T-helper 2 cell (primary cell): Measurements from ENCODE around the gene LEMD2.
A peak's percentile ranks its signal among the peaks of the same experiment; 100 is the strongest.
"Not testable (repeated sequence)": the region's sequence is repeated elsewhere in the genome, so short reads cannot be mapped to it uniquely, and the experiment has no call there.

Experiments used
- DNase-seq, 5 experiments: peaks; one replicate each; pipeline versions ENCODE4 v3.0.0 to v3.0.0-alpha.2; 2012 to 2022
- total RNA-seq, 2 donors: gene quantifications; one replicate each; lab custom pipeline; 2026; lab: John Stamatoyannopoulos, UW

Gene LEMD2
- total RNA-seq, result 71.9 to 75.1 reads per million in 2 donors

DNA sequence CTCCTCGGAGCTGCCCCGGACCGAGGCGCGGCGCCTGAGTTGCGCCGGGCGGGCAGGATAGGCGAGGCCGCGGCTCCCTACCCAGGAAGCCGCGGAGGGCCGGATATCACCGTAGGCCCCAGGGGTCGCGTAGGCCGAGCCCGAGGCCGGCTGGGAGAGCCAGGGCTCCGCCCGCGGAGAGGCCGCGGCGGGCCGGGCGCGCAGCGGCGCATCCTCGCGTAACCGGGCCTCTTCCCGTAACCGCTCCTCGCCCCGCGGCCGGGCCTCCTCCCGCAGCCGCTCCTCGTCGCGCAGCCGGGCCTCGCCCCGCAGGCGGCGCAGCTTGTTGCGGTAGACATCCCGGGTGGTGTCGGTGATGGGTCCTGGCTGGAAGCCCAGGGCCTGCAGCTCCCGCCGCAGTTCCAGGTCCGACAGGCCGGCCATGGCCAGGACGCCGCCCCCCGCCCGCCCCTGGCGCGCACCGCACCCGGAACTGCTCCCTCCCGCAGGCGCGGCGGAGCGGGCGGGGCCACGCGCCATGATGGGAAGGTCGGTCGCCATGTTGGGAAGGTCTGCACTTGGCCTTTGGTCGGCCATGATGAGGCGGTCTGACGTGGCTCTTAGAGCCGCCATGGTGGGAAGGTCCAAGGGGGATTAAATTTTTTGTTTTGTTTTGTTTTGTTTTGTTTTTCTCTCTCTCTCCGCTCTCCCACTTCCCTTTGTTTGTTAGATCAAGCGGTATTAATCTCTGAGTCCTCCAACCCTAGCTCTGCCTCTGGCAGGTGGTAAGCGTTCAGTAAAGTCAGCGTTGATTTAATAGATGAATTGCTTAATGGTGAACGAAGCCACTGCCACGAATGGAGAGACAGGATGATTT, at the start of gene LEMD2:
Gene LEMD2 (minus strand): TSS at position 437 of the 856 bp plus-strand sequence. CDS start 14 bp downstream, at position 423.
- peak; percentile 79 to 94 (median 86) for DNase-seq

- DNase-seq, result no peak
Observed at GRCh38 chr6:33837971-33838665, 49.2 kb upstream of the LEMD2 start.

- no peak for DNase-seq
Observed at GRCh38 chr6:33836806-33837469, 48.0 kb upstream of the LEMD2 start.

DNA sequence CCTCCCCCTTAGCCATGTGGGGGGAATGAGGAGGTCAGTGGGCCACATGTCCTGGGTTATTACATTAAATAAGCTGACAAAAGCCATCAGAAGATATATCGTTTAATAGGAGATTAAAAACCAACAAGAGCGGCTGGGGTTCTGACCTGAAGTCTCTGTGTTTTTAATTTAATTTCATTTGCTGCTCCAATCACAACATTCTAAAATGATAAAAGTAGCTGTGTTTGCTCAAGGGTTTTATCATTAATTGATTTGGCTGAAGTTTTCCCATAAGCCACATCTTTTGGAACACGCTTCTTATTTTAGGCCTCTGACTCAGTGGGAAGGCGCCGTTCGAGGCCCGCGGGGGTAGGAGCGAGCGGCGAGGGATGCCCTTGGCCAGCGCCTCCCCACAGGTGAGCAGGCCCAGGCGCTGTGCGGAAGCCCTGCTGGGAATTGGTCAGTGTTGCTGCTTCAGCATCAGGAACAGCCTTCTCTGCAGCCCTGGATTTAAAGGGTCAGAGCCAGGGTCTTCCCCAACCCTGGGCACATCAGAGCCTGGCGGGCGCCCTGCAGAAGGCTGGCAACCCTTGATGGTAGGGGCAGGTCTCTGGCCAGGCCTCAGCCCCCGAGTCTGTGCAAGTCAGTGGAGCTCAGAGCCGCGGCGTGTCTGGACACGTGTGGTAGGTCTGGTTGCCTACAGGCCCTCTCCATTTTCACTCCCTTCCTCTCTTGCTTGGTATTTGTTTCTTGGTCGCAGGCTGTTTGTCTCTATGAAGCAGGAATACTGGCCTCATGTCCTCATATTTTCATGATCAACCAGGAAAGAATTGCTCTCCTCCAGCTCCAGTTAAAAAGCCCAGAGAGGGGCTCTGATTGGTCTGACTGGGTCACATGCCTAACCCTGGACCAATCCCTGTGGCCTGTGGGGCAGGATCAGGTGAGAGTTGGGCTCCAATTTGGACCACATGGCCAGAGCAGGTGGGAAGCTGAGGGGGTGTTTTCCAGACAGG, 45.8 kb upstream of the LEMD2 start:
- no peak for DNase-seq

DNA sequence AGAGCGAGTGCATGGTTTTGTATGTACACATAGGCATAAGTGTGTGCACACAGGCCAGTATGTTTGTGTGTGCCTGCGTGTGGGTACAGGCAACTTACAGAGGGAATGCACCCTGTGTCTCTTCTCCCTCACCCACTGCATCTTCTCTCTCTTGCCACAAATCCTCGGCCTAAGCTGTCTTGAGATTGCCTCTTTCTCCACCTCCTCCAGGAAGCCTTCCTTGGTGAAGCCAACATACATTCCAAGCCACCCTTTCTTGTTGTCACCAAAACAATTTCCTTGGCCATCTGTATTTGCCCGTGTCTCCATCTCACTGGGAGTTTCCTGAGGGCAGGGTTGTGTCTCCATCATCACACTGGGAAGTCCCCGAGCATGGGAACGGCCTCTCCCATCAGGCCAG, 44.7 kb upstream of the LEMD2 start:
- DNase-seq, result no peak

DNA sequence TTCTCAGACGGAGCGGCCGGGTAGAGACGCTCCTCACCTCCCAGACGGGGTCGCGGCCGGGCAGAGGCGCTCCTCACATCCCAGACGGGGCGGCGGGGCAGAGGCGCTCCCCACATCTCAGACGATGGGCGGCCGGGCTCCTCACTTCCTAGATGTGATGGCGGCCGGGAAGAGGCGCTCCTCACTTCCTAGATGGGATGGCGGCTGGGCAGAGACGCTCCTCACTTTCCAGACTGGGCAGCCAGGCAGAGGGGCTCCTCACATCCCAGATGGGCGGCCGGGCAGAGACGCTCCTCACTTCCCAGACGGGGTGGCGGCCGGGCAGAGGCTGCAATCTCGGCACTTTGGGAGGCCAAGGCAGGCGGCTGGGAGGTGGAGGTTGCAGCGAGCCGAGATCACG, 43.9 kb upstream of the LEMD2 start:
- DNase-seq, result not testable (repeated sequence)

DNA sequence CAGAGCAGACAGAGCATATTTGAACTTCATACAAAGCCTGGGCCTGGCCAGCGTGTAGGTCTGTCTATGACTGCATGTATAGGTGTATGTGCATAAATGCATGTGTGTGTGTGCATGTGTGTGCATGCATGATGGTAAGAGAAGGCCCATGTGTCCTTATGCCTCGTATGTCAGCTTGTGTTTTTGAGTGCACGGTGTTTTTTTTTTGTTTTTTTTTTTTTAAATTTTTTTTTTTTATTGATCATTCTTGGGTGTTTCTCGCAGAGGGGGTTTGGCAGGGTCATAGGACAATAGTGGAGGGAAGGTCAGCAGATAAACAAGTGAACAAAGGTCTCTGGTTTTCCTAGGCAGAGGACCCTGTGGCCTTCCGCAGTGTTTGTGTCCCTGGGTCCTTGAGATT, 42.8 kb upstream of the LEMD2 start:
- DNase-seq, result not testable (repeated sequence)

DNA sequence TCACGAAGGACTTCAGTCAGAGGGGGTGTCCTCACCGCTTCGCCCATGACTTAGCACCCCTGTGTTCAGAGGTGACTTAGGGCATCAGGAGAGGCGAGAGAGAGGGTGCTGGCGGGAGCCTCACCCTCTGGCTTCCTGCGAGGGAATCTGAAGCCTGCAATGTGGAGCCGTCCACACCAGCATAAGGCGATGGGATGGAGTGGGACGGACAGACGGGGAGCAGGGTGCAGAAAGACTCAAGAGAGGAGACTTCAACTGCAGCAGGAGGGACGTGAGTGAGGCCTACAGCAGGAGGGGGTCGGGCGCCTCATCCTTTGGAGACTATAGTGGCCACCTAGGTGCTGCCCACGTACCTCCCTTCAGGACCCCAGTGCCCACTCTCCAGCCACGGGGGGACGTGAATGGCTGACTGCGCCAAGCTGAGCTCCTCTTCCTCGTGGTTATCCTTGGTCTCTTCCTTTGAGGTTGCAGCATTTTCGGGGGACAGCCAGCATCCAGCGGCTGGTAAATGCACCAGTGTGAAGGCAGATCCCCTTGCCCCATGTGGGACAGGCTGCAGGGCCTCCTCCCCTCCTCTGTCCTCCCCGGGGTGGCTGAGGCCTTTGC, 41.8 kb upstream of the LEMD2 start:
- no peak for DNase-seq

DNA sequence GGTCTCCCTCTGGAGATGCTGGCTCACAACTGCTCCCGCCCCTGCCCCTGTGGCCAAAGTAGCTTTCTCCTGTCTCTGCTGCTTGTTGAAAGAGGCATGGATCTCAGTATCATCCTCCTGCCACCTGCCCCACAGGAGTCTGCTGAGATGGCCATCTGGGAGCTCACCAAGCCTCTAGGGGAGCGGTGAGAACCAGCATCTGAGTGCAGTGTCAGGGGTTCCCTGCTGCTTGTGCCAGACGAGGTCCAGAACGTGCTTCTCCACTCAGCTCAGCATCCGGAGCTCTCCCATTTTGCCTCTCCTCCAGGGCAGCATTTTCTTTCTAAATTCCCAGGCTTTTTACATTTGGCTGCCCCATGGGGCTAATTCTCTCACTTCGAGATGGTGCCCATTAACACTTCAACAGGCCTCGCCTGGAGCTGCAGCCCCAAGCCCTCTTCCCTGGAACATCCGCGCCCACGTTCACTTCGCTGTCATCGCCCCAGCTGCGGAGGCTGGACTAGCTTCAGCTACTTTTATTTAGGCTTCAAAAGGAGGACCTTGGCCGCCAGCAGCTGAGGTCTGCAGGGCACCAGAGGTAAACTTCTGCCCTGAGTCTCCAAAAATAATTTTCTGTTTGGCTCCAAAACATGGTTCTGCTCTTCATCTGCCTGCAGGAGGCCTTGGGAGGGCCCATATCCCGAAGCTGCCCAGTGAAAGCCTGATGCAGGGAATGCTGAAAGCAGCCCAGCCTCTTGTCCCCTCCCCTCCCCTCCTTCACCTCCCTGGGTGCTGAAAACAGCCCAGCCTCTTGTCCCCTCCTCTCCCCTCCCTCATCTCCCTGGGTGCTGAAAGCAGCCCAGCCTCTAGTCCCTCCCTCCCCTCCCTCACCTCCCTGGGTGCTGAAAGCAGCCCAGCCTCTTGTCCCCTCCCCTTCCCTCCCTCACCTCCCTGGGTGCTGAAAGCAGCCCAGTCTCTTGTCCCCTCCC, 40.1 kb upstream of the LEMD2 start:
- no peak for DNase-seq

DNA sequence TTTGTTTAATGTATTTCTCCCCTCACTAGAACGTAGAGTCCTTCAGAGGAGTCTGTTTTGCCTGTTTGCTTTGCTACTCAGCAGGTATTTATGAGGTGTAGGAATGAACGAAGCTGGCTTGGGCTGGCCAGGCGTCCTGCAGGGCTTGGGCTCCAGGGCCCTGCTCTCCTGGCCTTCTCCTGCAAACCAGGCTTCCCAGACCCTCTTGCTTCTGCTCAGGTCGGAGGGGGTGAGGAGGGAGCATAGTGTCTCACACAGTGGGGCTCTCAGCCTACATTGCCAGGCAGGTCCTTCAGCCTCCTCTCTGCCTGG, 39.5 kb upstream of the LEMD2 start:
- DNase-seq, result no peak

GRCh38 chr6:33827546-33828451, 38.9 kb upstream of the LEMD2 start:
- no peak for DNase-seq

- DNase-seq, result no peak
Observed at GRCh38 chr6:33826537-33826936, 37.6 kb upstream of the LEMD2 start.

- no peak for DNase-seq
Observed at GRCh38 chr6:33824461-33825154, 35.7 kb upstream of the LEMD2 start.

DNA sequence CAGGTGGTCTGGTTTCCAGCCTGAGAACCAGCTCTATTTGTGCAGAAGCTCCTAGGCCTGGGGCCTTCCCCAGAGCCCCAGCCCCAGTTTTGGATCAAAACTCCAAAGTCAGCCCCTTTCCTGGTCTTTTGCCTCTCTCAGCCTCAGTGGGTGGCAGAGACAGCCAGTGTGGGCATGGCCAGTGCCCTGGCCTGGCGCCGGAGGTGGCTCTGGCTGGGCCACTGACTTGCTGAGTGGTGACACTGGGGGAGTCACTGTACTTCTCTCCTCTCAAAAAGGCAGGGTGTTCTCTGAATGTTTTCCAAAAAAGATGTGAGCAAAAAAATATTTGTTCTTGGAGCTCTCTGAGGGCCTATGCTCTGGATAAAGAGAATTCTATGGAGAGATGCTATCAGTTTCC, 34.9 kb upstream of the LEMD2 start:
- DNase-seq, result no peak

DNA sequence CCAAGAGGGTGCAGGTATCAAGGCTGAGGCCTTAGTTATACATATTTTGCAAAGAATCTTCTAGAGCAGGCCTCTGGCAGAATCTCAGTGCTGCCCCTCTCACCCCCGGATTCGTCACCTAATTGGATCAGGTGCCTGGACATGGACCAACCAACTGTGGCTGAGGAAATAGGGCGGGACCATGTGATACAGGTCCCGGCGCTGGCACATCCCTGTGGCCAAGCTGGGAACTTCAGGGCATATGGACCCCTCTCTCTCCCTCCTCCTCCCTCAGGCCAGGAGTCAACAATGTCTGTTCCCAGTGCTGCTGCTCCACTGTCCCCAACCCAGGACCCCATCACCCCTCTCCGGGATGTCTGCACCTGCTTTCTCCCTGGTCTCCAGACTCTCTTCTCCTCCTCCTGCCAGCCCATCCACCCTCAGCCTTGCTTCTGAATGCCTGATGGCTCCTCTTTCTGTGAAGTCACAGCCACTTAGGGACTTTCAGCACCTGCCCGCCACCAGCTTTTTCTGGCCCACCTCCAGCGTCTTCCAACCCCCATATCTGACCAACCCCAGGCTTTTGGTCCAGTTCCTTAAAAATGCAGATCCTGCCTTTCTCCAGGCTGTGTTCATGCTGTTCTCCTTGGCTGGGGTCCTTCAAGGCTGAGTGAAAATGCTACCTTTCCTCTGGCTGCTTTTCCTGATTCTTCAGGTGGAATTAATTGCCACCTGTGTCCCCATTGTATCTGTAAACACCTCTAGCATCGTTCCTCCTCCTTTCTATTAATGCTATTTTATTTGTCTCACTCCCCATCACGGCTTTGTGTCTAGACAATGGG, 33.9 kb upstream of the LEMD2 start:
- DNase-seq, result no peak

- DNase-seq, result no peak
Observed at GRCh38 chr6:33820784-33821520, 32.0 kb upstream of the LEMD2 start.

DNA sequence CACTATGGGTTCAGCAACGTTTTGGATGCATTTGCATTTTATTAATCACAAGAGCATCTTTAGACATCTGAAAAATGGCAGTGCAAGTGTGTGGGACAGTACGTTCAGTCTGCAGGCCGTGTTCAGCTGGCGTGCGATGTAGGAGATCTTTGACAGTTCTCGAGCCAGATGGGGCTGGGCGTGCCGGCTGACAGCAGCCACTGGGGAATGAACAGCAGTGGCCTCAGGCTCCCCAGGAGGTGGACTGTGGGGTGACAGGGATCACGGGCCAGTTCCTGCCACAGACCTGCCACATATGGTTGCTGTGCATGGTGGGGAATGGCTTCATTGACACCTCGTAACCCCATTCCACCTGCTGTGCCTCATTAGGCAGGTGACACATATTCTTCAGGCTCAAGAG, 31.3 kb upstream of the LEMD2 start:
- DNase-seq, result no peak
